Activated T-helper 1 cell treated with Interleukin-2 at 50 U/mL for 16 hours (primary cell): ENCODE results near the gene RASD2.

Experiments
- DNase-seq: peaks from one replicate; pipeline ENCODE4 v3.0.0-alpha.2; 2020; ENCODE audit warnings: low read depth

RASD2 gene

GRCh38 chr22:35586771-35587170, 46.1 kb downstream of the RASD2 start:
- no peak for DNase-seq

- no peak for DNase-seq
Observed at GRCh38 chr22:35587447-35587870, 46.8 kb downstream of the RASD2 start.

- no peak for DNase-seq
Observed at GRCh38 chr22:35587896-35588295, 47.3 kb downstream of the RASD2 start.

- no peak for DNase-seq
Observed at GRCh38 chr22:35589071-35589755, 48.6 kb downstream of the RASD2 start.

GRCh38 chr22:35589756-35590093, 49.1 kb downstream of the RASD2 start:
- DNase-seq, result no peak

GRCh38 chr22:35590634-35591295, 50.1 kb downstream of the RASD2 start:
- no peak for DNase-seq

GRCh38 chr22:35591714-35592417, 51.2 kb downstream of the RASD2 start:
- DNase-seq, result no peak

DNA sequence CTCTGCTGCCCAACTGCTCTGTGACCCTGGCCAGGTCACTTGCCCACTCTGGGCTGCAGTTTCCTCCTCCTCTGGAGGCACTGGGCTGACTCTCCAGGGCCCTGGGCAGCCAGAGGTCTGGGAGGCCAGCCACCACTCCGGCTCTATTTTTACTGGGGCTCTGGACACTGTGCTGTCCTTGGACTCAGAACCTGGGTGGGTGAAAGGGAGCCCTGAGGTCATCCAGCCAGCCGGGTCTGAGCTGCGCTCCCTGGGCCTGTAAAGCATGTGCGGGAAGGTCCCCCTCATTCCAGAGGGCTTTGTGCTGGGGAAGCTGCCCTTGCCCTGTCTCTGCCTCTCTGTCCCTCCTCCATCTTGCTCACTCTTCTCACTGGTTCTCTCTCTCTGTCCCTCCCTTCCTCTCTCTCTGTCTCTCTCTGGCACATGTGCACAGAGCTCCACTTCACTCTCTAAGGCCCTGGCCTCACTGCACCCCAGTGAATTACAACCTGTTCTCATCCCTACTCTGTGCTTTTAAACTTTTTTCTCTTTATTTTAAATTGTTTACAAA, 51.9 kb downstream of the RASD2 start:
- no peak for DNase-seq

- DNase-seq, result no peak
Observed at GRCh38 chr22:35593071-35593890, 52.6 kb downstream of the RASD2 start.

DNA sequence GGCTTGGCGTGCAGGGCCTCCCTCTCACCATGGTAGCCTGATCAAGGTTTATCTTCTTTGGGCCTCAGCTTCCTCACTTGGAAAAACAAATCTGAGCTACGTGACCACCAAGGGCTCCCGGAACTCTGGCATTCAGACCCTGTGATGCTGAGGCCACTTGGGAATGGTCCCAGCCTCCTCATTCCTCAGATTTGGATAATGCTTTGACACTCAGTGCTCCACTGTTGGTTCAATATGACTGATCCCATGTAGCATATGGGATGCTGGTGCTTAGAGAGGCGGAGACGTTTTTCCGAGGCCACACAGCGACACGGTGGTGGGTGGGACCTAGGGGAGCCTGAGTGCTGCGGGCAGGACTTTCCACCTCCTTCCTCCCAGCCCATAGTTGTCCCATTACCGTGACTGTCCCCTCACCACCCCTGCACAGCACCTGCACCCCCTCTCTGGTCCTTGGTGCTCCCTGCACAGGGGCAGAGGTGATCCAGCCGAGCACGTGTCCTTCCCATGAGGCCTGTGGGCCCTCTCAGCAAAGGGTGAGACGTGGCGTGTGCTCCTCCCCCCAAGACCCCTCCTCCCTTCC, 53.4 kb downstream of the RASD2 start:
- no peak for DNase-seq

DNA sequence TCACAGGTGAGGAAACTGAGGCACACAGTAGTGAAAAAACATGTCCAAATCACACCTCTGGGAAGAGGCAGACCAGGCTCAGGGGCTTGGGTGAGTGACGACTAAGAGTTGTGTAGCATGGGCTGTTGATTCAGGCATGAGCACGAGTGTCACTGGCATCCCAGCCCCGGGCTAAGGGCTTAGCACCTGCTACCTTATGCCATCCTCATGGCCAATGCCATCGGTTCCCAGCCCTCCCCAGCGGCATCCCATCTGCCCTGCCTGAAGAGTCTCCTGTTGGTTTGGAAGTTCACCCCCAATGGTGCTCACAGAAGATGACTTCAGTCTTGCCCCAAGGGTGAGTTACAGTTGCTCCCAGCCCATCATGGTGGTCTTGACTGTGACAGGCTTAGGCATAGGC, 54.1 kb downstream of the RASD2 start:
- DNase-seq, result no peak

DNA sequence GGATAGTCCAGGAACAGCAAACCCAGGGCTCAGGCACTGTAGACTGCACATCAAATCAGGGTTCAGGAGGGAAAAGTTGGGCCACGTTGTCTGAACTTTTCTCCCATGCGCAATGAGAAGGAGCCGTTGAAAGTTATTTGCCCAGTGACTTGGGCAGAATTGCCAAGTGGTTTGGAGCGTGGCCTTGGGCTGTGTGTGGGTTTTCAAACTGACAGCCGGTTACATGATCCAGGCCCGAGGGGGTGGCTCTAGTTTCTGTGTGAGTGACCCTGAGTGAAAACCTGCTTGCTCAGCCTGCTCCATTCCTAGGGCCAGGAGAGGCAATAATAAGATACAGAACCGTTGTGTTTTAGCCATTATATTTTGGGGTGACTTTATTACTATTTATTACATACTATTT, 56.2 kb downstream of the RASD2 start:
- DNase-seq, result no peak

DNA sequence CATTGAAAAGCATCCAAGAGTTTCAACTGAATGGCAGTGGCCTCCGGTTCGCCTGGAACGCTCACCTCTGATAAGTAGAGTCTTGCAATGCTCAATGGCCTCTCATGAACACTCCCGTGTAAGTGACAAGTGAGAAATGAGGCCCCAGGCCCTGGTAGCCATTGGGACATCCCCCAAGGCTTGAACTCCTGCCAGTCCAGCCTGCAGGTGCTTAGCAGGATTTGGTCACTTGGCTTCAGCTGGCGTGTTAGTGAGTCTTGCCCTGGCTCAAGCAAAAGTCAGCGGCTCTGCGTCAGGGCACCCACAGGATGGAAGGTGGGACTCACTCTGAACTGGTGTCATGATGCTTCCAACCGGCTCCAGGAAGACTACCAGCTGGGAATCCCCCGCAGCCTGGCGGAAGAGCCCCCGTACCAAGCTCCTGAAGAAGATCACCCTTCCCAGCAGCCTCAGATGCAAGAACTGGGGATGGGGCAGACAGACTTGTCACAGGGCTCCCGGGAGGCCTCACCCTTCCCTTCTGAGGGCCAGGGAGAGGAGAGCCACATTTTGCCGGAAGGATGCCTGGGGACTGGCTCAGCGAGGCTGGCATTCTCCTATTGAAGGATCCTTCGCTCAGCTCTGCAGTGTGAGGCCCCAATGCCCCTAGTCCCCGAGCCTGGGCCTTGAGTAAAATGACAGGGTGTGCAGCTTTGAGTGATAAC, 57.2 kb downstream of the RASD2 start:
- DNase-seq, result no peak

GRCh38 chr22:35598396-35598710, 57.7 kb downstream of the RASD2 start:
- DNase-seq, result no peak

DNA sequence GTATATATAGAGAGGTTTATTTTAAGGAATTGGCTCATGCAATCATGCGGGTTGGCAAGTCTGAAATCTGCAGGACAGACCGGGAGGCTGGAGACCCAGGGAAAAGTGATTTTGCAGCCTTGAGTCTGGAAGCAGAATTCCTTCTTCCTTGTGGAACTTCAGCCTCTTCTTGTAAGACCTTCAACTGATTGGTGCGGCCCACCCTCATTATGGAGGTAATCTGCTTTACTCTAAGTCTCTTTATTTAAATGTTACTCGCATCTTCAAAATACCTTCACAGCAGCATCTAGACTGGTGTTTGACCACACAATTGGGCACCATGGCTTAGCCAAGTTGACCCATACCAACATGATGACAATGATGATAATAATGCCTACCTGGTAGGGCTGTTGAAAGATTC, 58.7 kb downstream of the RASD2 start:
- DNase-seq, result no peak

DNA sequence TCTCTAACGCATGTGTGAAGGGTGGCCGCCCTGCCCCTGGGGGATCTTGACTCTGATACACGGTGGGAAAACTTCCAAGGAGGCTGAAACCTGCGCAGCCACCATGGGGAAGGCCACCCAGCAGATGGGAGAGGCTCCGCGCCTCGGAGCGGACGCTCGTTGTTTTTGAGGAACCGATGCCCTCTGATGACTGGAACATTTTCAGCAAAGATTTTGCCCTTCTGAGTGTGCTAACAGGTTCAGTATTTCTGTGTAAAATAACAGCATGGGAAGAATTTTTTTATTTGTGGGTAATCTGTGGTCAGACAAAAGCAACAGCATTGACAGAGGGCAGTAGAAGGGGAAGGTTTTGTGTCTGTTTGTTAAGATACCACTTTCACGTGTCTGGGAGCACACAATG, 59.8 kb downstream of the RASD2 start:
- DNase-seq, result no peak

DNA sequence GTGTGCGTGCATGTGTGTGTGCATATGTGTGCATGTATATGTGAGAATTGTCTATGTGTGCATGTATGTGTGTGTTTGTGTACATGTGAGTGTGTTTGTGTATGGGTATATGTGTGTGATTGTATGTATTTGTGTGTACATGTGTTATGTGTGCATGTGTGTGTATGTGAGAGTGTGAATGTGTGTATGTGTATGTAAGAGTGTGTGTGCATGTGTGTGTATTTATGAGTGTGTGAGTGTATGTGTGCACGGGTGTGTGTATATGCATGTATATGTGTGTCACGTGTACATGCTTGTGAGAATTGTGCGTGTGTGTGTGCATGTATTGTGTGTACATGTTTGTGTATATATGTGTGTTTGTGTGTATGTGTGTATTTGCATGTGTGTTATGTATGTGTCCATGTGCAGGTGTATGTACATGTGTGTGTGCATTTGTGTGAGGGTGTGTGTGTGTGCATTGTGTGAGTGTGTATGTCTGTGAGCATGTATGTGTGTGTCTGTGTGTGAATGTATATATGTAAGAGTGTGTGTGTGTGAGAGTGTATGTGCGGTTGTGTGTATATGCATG, 60.5 kb downstream of the RASD2 start:
- DNase-seq, result no peak

DNA sequence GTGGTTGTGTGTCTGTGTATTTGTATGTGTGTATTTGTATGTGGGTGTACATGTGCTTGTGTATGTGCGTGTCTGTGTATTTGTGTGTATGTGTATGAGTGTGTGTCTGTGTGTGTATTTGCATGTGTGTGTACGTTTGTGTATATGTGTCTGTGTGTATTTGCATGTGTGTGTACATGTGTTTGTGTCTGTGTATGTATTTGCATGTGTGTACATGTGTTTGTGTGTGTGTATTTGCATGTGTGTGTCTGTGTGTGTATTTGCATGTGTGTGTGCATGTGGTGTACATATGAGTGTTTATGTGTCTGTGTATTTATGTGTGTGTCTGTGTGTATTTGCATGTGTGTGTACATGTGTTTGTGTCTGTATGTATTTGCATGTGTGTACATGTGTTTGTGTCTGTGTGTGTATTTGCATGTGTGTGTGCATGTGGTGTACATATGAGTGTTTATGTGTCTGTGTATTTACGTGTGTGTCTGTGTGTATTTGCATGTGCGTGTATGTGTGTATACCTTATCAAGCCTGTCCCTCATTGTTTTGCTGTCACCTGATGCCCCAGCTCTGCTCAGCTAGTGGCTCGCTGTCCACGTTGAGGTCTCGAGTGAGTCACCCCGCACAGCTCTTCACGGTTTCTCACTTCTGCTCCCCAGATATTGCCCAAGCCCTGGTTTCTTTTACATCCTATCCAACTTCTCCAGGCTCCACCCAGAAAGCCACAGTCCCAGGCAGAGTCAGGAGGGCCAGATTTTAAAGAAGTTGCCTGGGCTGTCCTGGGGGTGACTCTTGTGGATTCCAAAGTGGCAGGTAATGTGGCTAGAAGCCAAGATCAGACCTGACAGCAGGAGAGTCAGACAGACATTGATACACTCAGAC, 61.3 kb downstream of the RASD2 start:
- no peak for DNase-seq
